MM.1S (cell line): Measurements from ENCODE around the gene CREB3L4.

Experiments used
- EZH2 ChIP-seq: fragments of 300-600 bp; sonication (generic); optimal IDR thresholded peaks from 2 replicates; pipeline ENCODE3; 2017; ENCODE audit warnings: low read depth, mild to moderate bottlenecking, antibody characterized with exemption, low read length, mixed read lengths
- EZH2phosphoT487 ChIP-seq: fragments of 300-600 bp; sonication (generic); IDR thresholded peaks from 2 replicates; pipeline ENCODE4 v1.6.1; 2018; ENCODE audit warnings: antibody characterized with exemption, low read length
- TF ChIP-seq, protein P1 (sequence below): fragments of 300-600 bp; sonication (generic); IDR thresholded peaks from 2 replicates; pipeline ENCODE4 v1.5.1; 2016; ENCODE audit warnings: antibody characterized with exemption, low read length, mixed read lengths

DNA sequence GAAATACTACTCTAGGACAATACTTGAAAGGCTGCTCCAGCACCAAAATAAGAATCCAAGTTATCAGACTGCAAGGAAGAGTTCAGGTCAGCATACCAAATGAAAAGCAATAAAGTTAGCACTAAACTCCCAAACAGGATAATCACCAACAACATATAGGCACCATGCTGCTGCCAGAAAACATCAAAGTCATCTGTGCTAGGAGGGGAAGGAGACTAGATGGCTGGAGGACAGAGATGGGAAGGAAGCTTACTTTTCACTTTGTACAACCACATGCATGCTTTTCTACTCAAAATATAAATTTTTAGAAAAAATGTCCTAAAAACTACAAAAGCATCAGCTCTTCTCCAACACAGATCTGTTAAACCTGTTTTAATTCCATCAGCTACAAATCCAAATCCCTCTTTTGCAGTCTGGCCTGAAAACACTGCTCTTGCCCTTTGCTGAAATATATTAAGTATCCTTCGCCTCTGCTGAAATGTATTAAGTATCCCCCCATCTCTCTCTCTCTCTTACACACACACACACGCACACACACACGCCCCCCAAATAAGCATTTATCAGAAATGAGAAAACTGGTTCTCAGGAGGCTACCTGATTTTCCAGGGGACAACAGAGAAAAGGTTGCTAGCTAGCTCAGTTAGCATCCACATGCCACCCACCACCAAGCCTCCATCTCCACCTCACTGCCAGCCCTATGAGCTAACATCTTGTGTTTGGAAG lies 46.5 kb upstream of the CREB3L4 start:
- TF ChIP-seq, protein P1, sequence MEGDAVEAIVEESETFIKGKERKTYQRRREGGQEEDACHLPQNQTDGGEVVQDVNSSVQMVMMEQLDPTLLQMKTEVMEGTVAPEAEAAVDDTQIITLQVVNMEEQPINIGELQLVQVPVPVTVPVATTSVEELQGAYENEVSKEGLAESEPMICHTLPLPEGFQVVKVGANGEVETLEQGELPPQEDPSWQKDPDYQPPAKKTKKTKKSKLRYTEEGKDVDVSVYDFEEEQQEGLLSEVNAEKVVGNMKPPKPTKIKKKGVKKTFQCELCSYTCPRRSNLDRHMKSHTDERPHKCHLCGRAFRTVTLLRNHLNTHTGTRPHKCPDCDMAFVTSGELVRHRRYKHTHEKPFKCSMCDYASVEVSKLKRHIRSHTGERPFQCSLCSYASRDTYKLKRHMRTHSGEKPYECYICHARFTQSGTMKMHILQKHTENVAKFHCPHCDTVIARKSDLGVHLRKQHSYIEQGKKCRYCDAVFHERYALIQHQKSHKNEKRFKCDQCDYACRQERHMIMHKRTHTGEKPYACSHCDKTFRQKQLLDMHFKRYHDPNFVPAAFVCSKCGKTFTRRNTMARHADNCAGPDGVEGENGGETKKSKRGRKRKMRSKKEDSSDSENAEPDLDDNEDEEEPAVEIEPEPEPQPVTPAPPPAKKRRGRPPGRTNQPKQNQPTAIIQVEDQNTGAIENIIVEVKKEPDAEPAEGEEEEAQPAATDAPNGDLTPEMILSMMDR, result no peak
- TF ChIP-seq EZH2phosphoT487 (no peak), EZH2 (no peak)
